ENCODE data around the gene MCM9.
"Not testable (repeated sequence)": the region's sequence is repeated elsewhere in the genome, so short reads cannot be mapped to it uniquely, and the experiment has no call there.

MCM9 gene

GRCh38 chr6:118860880-118861279 is 74.1 kb downstream of the MCM9 start:
- DNase-seq, result no peak

- DNase-seq, result no peak
These were observed 74.6 kb downstream of the MCM9 start for GRCh38 chr6:118860363-118860762.

- DNase-seq, result no peak
These were observed 75.4 kb downstream of the MCM9 start for GRCh38 chr6:118859517-118860064.

GRCh38 chr6:118856301-118856700 is 78.7 kb downstream of the MCM9 start:
- no peak for DNase-seq

GRCh38 chr6:118853408-118853807 is 81.6 kb downstream of the MCM9 start:
- no peak for DNase-seq

DNA sequence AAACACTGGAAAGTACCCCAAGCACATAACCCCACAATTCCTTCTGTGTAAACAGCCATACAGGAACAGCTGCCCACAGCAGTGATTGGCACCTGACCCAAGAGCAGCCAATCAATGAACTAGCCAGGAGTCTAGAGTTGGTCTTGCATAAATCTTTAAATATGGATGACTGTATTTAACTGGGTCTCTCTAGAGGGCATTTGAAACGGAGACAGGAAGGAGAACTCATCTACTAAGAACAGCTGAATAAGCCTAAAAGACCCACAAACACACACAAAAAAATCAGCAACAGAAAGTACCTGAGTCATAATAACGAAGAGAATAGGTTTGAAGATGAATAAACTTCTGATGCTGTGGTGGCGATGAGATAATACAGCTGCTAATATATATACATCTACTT is 90.0 kb downstream of the MCM9 start:
- no peak for DNase-seq

DNA sequence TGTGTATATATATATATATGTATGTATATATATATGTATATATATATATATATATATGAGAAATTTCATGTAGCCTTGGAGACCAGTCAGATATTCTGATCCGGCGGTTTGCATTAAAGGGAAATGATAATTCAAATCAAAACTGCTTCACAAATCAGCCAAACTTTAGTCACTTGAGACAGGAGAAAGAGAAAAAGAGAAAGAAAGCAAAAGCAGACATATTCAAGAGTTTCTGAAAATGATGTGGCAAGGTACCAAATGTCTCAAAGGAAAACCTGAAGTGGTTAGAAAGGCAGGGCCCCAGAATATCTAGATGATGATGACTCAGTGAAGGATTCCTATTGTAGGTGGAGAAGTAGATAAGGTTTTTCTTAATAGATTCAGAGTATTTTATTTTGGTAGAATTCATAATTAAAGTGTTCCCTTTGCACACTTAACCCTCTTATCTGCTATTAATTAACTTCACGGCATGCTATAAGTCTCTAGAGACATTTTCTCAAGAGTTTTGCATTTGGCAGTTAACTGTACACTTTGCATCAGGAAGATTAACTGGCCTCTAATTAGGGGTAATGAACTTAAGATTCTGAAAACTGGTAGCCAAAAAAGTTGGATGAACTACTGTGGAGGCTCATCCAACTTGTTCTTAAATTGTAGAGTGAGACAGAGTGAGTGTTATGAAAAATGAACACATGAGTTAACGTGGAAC is 91.1 kb downstream of the MCM9 start:
- DNase-seq, result no peak

DNA sequence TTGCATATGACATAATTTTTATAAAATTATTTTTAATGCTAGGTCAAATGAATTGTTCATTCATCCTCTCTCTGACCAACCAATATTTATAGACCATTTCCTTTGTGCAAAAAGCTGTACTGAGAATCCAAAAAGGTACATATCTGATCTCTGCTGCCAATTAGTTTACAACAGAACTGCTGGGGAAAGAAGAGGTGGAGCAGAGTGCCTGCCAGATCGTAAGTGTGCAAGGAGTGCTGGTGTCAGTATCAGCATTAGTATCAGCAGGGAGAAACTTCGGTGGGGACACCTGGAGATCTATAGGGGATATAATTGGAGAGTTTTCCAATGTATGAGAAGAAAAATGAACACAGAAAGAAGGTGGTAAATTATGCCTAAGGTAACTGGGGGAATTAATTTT is 104.3 kb downstream of the MCM9 start:
- DNase-seq, result no peak

DNA sequence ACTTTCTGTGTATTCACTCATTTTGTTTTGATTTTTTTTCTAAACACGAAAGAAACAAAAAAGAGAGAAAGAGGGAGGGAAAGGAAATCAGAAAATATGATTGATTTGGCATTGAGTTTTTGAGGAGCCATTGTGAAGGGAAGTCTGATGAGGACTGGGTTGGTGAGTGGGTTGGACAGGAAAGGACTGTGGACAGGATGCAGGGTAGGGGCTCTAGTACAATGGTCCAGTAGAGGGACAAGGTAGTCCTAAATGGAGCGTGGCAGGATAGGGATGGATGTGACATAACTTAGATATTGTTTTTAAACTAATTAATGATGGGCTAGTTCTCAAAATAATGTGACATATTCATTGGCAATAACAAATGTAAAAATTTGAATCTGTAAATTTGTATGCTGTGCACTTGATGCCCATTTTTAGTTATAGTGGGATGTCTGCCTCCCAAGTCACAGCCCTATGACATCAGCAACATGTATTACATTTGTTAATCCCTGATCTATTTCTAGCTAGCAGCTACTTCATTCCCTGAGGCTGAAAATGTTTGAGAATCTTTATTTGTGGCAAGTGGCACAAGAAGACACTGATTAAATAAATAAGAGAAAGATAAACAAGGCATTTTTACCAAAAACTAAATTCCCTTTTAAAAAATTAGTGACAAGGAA is 105.0 kb downstream of the MCM9 start:
- DNase-seq, result no peak

DNA sequence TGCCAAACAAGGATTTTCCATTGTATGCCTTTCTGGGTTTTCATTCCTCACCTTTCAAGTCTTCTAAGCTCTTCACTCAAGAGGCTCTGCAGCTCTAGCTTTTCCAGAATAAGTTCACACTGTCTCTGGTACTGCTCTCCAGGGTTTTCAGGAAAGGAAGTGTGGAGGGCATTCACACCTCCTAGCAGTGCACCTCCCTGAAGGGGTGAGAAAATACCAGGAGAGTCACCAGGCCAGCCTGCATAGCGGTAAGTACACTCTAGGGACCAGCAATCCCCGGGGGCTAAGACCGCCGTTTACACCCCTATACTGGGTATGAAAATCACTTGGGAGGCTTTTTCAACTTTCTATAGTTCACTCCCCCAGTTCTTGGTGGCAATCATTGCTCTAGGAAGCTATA is 108.9 kb downstream of the MCM9 start:
- no peak for DNase-seq

DNA sequence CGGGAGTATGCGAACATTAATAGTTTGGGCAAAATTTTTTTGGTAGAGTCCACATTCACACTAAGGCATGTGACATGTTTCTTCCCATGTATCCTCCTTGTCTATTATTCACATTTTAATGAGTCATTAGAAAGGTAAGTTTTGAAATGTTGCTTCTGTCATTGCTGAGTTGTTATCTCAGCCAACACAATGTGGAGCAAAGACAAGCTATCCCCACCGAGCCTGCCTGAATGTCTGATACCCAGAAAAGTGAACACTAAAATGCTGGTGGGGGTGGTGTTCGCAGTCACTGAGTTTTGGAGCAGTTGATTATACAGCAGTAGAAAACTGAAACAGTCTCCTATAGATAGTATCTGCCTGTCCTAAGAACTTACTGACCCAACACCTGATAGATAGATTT is 109.3 kb downstream of the MCM9 start:
- DNase-seq, result no peak

DNA sequence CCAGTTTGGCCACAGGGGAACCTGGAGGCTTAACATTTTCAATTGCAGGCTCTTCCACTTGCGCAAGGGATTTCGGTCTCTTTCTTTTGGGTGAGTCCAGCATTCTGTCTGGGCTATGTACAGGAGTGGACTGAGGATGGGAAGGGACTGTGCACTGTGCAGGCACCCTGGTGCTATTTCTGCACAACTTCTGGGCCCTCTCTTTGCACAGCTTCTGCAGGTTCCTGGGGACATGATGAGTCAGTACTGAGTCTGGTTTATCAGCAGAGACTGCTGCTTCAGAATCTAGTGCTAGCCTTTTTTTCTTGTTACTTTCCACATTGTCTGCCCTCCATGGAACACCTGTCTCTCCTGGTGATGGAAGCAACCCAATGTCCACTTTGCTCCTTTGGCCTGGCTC is 119.5 kb downstream of the MCM9 start:
- no peak for DNase-seq

DNA sequence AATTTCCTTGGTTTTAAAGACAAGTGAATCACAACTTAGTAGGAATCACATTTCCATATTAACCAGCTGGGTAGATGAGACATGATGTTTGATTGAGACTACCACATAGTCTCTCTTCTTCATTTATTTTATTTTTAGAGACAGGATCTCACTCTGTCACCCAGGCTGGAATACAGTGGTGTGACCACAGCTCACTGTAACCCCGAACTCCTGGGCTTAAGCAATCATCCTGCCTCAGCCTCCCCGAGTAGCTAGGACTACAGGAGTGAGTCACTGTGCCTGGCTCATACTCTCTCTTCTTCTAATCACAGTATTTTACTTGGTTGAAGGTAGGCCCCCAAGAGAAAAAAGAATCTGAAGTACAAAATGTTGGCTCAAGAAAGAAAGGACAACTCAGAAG is 121.2 kb downstream of the MCM9 start:
- no peak for DNase-seq

DNA sequence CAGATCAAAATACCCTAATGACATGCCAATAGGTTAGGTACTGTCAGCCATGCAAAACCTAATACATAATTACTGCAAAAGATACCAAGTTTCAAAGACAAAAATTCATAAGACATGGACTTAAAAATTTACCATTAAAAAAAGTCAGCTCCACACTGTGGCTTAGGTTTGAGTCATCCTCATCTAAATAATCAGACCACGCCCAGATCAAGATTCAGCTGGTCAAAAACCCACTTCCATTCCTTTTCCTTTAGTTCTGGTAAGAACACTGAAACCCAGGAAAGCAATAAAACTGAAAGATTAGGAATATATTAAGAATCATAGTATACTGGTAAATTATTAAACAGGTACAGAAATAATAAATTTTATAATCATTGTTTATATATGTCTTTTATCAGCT is 122.0 kb downstream of the MCM9 start:
- DNase-seq, result no peak

GRCh38 chr6:118810420-118811027 is 124.4 kb downstream of the MCM9 start:
- no peak for DNase-seq

DNA sequence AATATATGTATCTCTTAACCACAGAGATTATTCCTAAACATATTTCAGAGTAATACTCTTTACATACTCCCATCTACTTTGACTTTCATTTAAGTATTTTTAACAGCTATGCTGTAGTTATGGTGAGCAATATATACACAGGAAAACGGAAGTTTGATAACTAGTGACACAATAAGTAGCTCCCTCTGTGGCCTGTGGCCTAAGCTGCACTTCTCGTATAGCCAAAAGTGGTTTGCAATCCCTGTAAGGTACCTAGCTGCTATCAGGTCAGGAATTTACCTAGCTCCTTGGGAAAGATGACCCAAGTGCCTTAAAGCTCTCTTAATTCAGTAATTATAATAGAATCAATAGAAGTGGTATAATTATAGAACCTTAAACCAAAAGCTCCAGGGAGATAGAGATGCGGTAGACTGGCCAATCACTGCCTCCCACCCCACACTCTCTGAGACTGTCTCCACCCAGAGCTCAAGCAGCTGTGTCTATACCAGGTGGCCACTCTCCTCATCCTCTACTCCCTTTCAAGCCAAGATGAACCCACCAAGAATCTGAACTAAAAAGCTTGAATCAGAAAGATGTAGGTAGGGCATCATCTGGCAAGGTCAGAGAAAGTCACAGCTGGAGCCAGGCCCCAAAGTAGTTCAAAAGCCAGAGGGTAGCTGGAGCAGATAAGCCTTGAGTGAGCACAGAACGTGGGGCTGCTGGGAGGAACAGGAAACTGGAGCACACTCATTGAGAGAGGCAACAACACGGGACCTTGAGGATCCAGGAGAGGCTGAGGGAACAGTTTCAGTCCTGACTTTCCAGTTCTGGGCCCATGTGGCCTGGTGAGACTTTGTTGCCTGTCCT is 125.9 kb downstream of the MCM9 start:
- no peak for DNase-seq

DNA sequence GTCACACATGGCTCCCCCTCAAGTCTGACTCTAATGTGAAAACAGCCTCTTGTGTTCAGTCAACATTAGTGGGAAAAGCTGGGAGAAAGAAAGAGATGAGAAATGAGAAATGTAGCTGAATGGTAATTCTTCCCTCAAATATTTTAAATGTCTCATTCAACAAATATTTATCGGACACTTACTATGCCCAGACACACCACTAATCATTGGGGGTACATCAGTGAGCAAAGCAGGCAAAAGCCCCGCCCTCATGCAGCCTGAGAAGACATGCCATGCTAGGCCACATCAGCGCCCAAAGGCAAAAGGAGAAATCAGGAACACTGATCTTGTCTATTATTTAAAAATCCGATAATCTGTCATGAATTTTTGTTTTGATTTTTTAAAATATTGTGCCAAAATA is 130.9 kb downstream of the MCM9 start:
- DNase-seq, result no peak

DNA sequence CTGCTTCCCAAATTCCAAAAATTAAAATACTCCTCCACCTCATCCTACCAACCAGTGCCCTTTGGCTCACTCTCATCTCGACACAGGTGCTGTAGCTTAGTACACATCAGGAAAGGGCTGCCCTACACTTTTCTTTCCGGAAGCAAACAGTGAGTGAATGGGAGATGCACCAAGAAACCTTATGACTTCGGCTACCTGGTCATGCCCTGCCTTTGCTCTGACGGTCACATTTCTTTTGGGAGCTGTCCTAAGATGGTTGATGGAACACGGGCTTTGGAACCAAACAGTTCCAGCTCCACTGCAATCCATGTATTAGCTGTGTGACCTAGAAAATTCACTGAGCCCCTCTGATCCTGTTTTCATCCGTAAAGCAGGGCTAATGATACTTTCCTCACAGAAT is 133.7 kb downstream of the MCM9 start:
- DNase-seq, result no peak

- peak; percentile 38 for DNase-seq
These were observed 134.4 kb downstream of the MCM9 start for GRCh38 chr6:118800394-118801071.

DNA sequence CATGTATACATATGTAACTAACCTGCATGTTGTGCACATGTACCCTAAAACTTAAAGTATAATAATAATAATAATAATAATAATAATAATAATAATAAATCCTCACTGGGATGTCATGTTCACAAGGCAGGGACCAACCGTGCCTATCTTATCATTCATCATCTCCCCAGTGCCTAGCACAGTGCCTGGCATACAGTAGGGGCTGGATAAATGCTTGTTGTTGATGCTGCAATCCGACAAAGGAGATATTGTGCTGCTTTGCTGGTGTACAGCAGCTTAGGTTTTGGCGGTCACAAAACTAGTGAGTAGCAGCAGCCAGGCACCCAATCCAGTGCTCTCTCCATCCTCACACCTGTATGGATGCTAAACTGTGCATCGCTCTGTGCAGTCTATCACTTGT is 135.1 kb downstream of the MCM9 start:
- no peak for DNase-seq

- DNase-seq, result not testable (repeated sequence)
These were observed 138.4 kb downstream of the MCM9 start for GRCh38 chr6:118796548-118796947.

GRCh38 chr6:118791499-118791898 is 143.5 kb downstream of the MCM9 start:
- DNase-seq, result no peak

GRCh38 chr6:118789954-118790353 is 145.0 kb downstream of the MCM9 start:
- no peak for DNase-seq

Data from NCI-H510A (cell line).